GM12865 (cell line): ENCODE results near the gene CNIH3.

ENCODE experiments used
- DNase-seq: peaks from one replicate; pipeline ENCODE4 v3.0.0; 2010; ENCODE audit warnings: low read depth
- H3K4me3 ChIP-seq: 2 replicates; pipeline ENCODE4 v1.5.1; 2011; ENCODE audit warnings: mild to moderate bottlenecking, low read depth, low read length, control low read depth
- CTCF ChIP-seq: IDR thresholded peaks from 2 replicates; pipeline ENCODE4 v1.5.1; 2011; ENCODE audit warnings: low read length, control low read depth, low read depth, inconsistent platforms; ENCODE audit not compliant: insufficient read depth; ENCODE audit errors: missing control alignments

Gene CNIH3

GRCh38 chr1:224751624-224752311 lies 135.7 kb downstream of the CNIH3 start:
- no peak for DNase-seq
- TF ChIP-seq CTCF: no peak
- no peak overlapping the region for H3K4me3 ChIP-seq

GRCh38 chr1:224753491-224753890 lies 137.4 kb downstream of the CNIH3 start:
- TF ChIP-seq CTCF: no peak
- no peak for DNase-seq
- no peak overlapping the region for H3K4me3 ChIP-seq

- TF ChIP-seq CTCF: no peak
- DNase-seq: no peak
- no peak overlapping the region for H3K4me3 ChIP-seq
Measured at GRCh38 chr1:224755586-224755985, 139.5 kb downstream of the CNIH3 start.

GRCh38 chr1:224757508-224757907 lies 141.4 kb downstream of the CNIH3 start:
- no peak for TF ChIP-seq CTCF
- no peak overlapping the region for H3K4me3 ChIP-seq
- no peak for DNase-seq

- TF ChIP-seq CTCF: no peak
- no peak overlapping the region for H3K4me3 ChIP-seq
- no peak for DNase-seq
Measured at GRCh38 chr1:224759135-224759534, 143.0 kb downstream of the CNIH3 start.

GRCh38 chr1:224759681-224760091 lies 143.6 kb downstream of the CNIH3 start:
- no peak for DNase-seq
- H3K4me3 ChIP-seq: no peak overlapping the region
- no peak for TF ChIP-seq CTCF

- no peak for TF ChIP-seq CTCF
- no peak overlapping the region for H3K4me3 ChIP-seq
- no peak for DNase-seq
Measured at GRCh38 chr1:224760163-224760562, 144.0 kb downstream of the CNIH3 start.
